OCI-LY3 (cell line): ENCODE results near the gene NPHS1.

Experiments
- EZH2phosphoT487 ChIP-seq: fragments of 200-600 bp; shearing (Covaris generic); IDR thresholded peaks from 2 replicates; pipeline ENCODE4 v1.6.1; 2018; ENCODE audit warnings: antibody characterized with exemption, mixed run types, low read depth
- TF ChIP-seq, protein P1 (sequence below): fragments of 200-600, 300-600 bp; sonication (generic); IDR thresholded peaks from 2 replicates; pipeline ENCODE4 v1.5.1; 2014; ENCODE audit warnings: antibody characterized with exemption, low read length, low read depth

- TF ChIP-seq, protein P1, sequence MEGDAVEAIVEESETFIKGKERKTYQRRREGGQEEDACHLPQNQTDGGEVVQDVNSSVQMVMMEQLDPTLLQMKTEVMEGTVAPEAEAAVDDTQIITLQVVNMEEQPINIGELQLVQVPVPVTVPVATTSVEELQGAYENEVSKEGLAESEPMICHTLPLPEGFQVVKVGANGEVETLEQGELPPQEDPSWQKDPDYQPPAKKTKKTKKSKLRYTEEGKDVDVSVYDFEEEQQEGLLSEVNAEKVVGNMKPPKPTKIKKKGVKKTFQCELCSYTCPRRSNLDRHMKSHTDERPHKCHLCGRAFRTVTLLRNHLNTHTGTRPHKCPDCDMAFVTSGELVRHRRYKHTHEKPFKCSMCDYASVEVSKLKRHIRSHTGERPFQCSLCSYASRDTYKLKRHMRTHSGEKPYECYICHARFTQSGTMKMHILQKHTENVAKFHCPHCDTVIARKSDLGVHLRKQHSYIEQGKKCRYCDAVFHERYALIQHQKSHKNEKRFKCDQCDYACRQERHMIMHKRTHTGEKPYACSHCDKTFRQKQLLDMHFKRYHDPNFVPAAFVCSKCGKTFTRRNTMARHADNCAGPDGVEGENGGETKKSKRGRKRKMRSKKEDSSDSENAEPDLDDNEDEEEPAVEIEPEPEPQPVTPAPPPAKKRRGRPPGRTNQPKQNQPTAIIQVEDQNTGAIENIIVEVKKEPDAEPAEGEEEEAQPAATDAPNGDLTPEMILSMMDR, result no peak
- no peak for TF ChIP-seq EZH2phosphoT487
Measured at GRCh38 chr19:35898499-35898809, 46.1 kb upstream of the NPHS1 start.
